HEK293 (cell line): ENCODE measurements around the gene ORC2.
A peak's percentile ranks its signal among the peaks of the same experiment; 100 is the strongest.

ENCODE experiments used
- KLF1 ChIP-seq: fragments of 450-650 bp; formaldehyde crosslinking; IDR thresholded peaks from 2 replicates; pipeline ENCODE4 v1.5.1; 2016; ENCODE audit warnings: missing biosample characterization, missing genetic modification characterization
- KLF10 ChIP-seq: fragments of 450-650 bp; IDR thresholded peaks from 2 replicates; pipeline ENCODE4 v1.5.1; 2018; ENCODE audit warnings: missing biosample characterization, mild to moderate bottlenecking, missing genetic modification characterization
- KLF8 ChIP-seq: fragments of 450-650 bp; formaldehyde crosslinking; IDR thresholded peaks from 2 replicates; pipeline ENCODE4 v1.5.1; 2016; ENCODE audit warnings: missing biosample characterization, missing genetic modification characterization
- OVOL3 ChIP-seq: fragments of 450-650 bp; formaldehyde crosslinking; IDR thresholded peaks from 2 replicates; pipeline ENCODE4 v1.5.1; 2016; ENCODE audit warnings: missing biosample characterization, missing genetic modification characterization
- TRIM28 ChIP-seq: IDR thresholded peaks from 2 replicates; pipeline ENCODE4 v1.6.1; 2011; ENCODE audit warnings: low read length, control low read depth, borderline replicate concordance
- ZBTB1 ChIP-seq: fragments of 450-650 bp; formaldehyde crosslinking; IDR thresholded peaks from 2 replicates; pipeline ENCODE4 v1.5.1; 2016; ENCODE audit warnings: missing biosample characterization, missing genetic modification characterization
- ZBTB11 ChIP-seq: fragments of 450-650 bp; formaldehyde crosslinking; conservative IDR thresholded peaks from 2 replicates; pipeline ENCODE4 v1.5.1; 2016; ENCODE audit warnings: low read depth, missing biosample characterization, missing genetic modification characterization
- ZBTB21 ChIP-seq: fragments of 450-650 bp; formaldehyde crosslinking; IDR thresholded peaks from 2 replicates; pipeline ENCODE4 v1.5.1; 2017; ENCODE audit warnings: missing biosample characterization, missing genetic modification characterization
- ZBTB26 ChIP-seq: fragments of 450-650 bp; formaldehyde crosslinking; optimal IDR thresholded peaks from 2 replicates; pipeline ENCODE3; 2016; ENCODE audit warnings: missing biosample characterization, mild to moderate bottlenecking, missing genetic modification characterization
- ZBTB6 ChIP-seq: fragments of 450-650 bp; formaldehyde crosslinking; IDR thresholded peaks from 2 replicates; pipeline ENCODE4 v1.5.1; 2017; ENCODE audit warnings: missing biosample characterization, missing genetic modification characterization
- ZFP3 ChIP-seq: fragments of 450-650 bp; formaldehyde crosslinking; IDR thresholded peaks from 2 replicates; pipeline ENCODE4 v1.5.1; 2016; ENCODE audit warnings: low read depth, missing biosample characterization, missing genetic modification characterization
- ZIC2 ChIP-seq: fragments of 450-650 bp; formaldehyde crosslinking; IDR thresholded peaks from 2 replicates; pipeline ENCODE4 v1.5.1; 2016; ENCODE audit warnings: missing biosample characterization, missing genetic modification characterization
- ZNF174 ChIP-seq: fragments of 450-650 bp; formaldehyde crosslinking; IDR thresholded peaks from 2 replicates; pipeline ENCODE4 v1.5.0; 2017; ENCODE audit warnings: missing biosample characterization, mild to moderate bottlenecking, missing genetic modification characterization
- ZNF175 ChIP-seq: fragments of 450-650 bp; formaldehyde crosslinking; IDR thresholded peaks from 2 replicates; pipeline ENCODE4 v1.5.1; 2016; ENCODE audit warnings: missing biosample characterization, missing genetic modification characterization
- ZNF214 ChIP-seq: fragments of 450-650 bp; formaldehyde crosslinking; IDR thresholded peaks from 2 replicates; pipeline ENCODE4 v1.5.1; 2017; ENCODE audit warnings: missing biosample characterization, mild to moderate bottlenecking, missing genetic modification characterization, borderline replicate concordance
- ZNF239 ChIP-seq: fragments of 450-650 bp; formaldehyde crosslinking; IDR thresholded peaks from 2 replicates; pipeline ENCODE4 v1.5.1; 2016; ENCODE audit warnings: missing biosample characterization, missing genetic modification characterization
- ZNF24 ChIP-seq: fragments of 450-650 bp; formaldehyde crosslinking; IDR thresholded peaks from 2 replicates; pipeline ENCODE4 v1.5.1; 2016; ENCODE audit warnings: missing biosample characterization, missing genetic modification characterization
- ZNF248 ChIP-seq: fragments of 450-650 bp; formaldehyde crosslinking; IDR thresholded peaks from 2 replicates; pipeline ENCODE4 v1.5.1; 2017; ENCODE audit warnings: missing biosample characterization, missing genetic modification characterization
- ZNF292 ChIP-seq: fragments of 450-650 bp; formaldehyde crosslinking; IDR thresholded peaks from 2 replicates; pipeline ENCODE4 v1.5.1; 2016; ENCODE audit warnings: low read depth, missing biosample characterization, missing genetic modification characterization, borderline replicate concordance
- ZNF350 ChIP-seq: fragments of 450-650 bp; formaldehyde crosslinking; IDR thresholded peaks from 2 replicates; pipeline ENCODE4 v1.5.0; 2017; ENCODE audit warnings: missing biosample characterization, mild to moderate bottlenecking, missing genetic modification characterization
- ZNF394 ChIP-seq: fragments of 450-650 bp; formaldehyde crosslinking; IDR thresholded peaks from 2 replicates; pipeline ENCODE4 v1.5.1; 2016; ENCODE audit warnings: missing biosample characterization, missing genetic modification characterization, mild to moderate bottlenecking, moderate library complexity, borderline replicate concordance
- ZNF449 ChIP-seq: fragments of 450-650 bp; formaldehyde crosslinking; IDR thresholded peaks from 2 replicates; pipeline ENCODE4 v1.5.1; 2017; ENCODE audit warnings: missing biosample characterization, mild to moderate bottlenecking, missing genetic modification characterization, moderate library complexity
- ZNF529 ChIP-seq: fragments of 450-650 bp; formaldehyde crosslinking; IDR thresholded peaks from 2 replicates; pipeline ENCODE4 v1.5.1; 2017; ENCODE audit warnings: missing genetic modification characterization, missing biosample characterization; ENCODE audit not compliant: insufficient replicate concordance
- ZNF555 ChIP-seq: fragments of 450-650 bp; formaldehyde crosslinking; conservative IDR thresholded peaks from 2 replicates; pipeline ENCODE4 v1.5.1; 2017; ENCODE audit warnings: missing biosample characterization, mild to moderate bottlenecking, missing genetic modification characterization, inconsistent platforms
- ZNF560 ChIP-seq: fragments of 450-650 bp; formaldehyde crosslinking; IDR thresholded peaks from 2 replicates; pipeline ENCODE4 v1.5.1; 2017; ENCODE audit warnings: missing biosample characterization, missing genetic modification characterization, borderline replicate concordance
- ZNF561 ChIP-seq: fragments of 450-650 bp; IDR thresholded peaks from 2 replicates; pipeline ENCODE4 v1.5.1; 2018; ENCODE audit warnings: missing biosample characterization, missing genetic modification characterization, borderline replicate concordance
- ZNF639 ChIP-seq: fragments of 450-650 bp; formaldehyde crosslinking; IDR thresholded peaks from 2 replicates; pipeline ENCODE4 v1.5.1; 2016; ENCODE audit warnings: missing biosample characterization, missing genetic modification characterization
- ZNF660 ChIP-seq: fragments of 450-650 bp; IDR thresholded peaks from 2 replicates; pipeline ENCODE4 v1.5.1; 2018; ENCODE audit warnings: missing biosample characterization, mild to moderate bottlenecking, missing genetic modification characterization
- ZNF791 ChIP-seq: fragments of 450-650 bp; formaldehyde crosslinking; IDR thresholded peaks from 2 replicates; pipeline ENCODE4 v1.5.1; 2016; ENCODE audit warnings: missing biosample characterization, missing genetic modification characterization
- ZSCAN30 ChIP-seq: fragments of 450-650 bp; IDR thresholded peaks from 2 replicates; pipeline ENCODE4 v1.5.1; 2018; ENCODE audit warnings: missing biosample characterization, mild to moderate bottlenecking, missing genetic modification characterization, moderate library complexity
- ZXDB ChIP-seq: fragments of 450-650 bp; formaldehyde crosslinking; IDR thresholded peaks from 2 replicates; pipeline ENCODE4 v1.5.1; 2016; ENCODE audit warnings: missing biosample characterization, missing genetic modification characterization

Gene ORC2

GRCh38 chr2:200888704-200889625, 74.5 kb downstream of the ORC2 start, which contains the start of the genes NIF3L1 and PPIL3 (continued):
- TF ChIP-seq ZNF350 (tag by site-specific recombination), result no peak
- peak; percentile 56 for TF ChIP-seq KLF8 (tag by site-specific recombination)
- no peak for TF ChIP-seq ZNF175
- no peak for TF ChIP-seq ZFP3 (tag by site-specific recombination)
- TF ChIP-seq ZNF561, result peak; percentile 62
- TF ChIP-seq ZNF560 (tag by site-specific recombination), result no peak
- TF ChIP-seq ZBTB1 (tag by site-specific recombination), result 0 out of 2 replicates have a peak, but pooled peaks have one; percentile 77
- TF ChIP-seq KLF1 (tag by site-specific recombination), result 0 out of 2 replicates have a peak, but pooled peaks have one; percentile 9
- no peak for TF ChIP-seq ZNF214 (tag by site-specific recombination)
- TF ChIP-seq ZSCAN30 (tag by site-specific recombination), result peak; percentile 55; the same call in 1 of the 2 replicates
- peak; percentile 40; the same call in 1 of the 2 replicates for TF ChIP-seq ZBTB6 (tag by site-specific recombination)
- no peak for TF ChIP-seq ZNF292
- TF ChIP-seq OVOL3 (tag by site-specific recombination), result peak; percentile 38; the same call in 1 of the 2 replicates
- TF ChIP-seq ZNF555 (tag by site-specific recombination), result no peak
- TF ChIP-seq ZIC2, result peak; percentile 56
- TF ChIP-seq ZNF529 (tag by site-specific recombination), result no peak
- peak; percentile 41 for TF ChIP-seq ZBTB26 (tag by site-specific recombination)
- TF ChIP-seq TRIM28, result peak; percentile 90; the same call in 1 of the 2 replicates
- peak; percentile 79 for TF ChIP-seq ZXDB
- TF ChIP-seq KLF10 (tag by site-specific recombination), result no peak
- peak; percentile 39; the same call in 1 of the 2 replicates for TF ChIP-seq ZNF394 (tag by site-specific recombination)
- TF ChIP-seq ZNF660 (tag by site-specific recombination), result peak; percentile 94
- peak; percentile 73 for TF ChIP-seq ZNF639 (tag by site-specific recombination)
- no peak for TF ChIP-seq ZNF239 (tag by site-specific recombination)
- no peak for TF ChIP-seq ZNF248 (tag by site-specific recombination)
- no peak for TF ChIP-seq ZNF791 (tag by site-specific recombination)
- TF ChIP-seq ZBTB11 (tag by site-specific recombination), result peak; percentile 99
- TF ChIP-seq ZBTB21, result peak; percentile 65
- TF ChIP-seq ZNF449, result peak; percentile 72; the same call in 1 of the 2 replicates
- no peak for TF ChIP-seq ZNF174
- peak; percentile 95 for TF ChIP-seq ZNF24 (tag by site-specific recombination)
